ENCODE data around the gene SGPP1. TPM values are rescaled to one million over a fixed set of nuclear protein-coding genes. Genes with fewer than 3 reads are reported as not detected.

SGPP1 gene
- polyA plus RNA-seq, 1 donor (not counting 4 experiments of a cell fraction or from before 2014, with no cell fraction given), result 28.7 TPM

DNA sequence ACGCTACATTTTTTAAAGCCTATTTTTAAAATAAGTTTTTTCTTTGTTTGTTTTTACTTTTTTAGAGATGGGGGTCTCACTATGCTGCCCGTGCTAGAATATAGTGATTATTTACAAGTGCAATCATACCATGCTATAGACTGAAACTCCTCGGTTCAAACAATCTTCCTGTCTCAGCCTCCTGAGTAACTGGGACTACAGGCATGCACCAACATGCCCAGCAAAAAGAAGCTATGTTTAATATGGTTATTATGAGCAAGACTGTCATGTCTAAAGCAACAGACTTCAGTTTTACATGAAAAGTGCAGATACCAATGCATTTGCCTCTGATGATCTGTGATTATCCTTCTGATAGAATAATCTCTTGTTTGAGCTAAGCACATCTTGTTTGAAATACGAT is 45.6 kb upstream of the SGPP1 start:
- FAIRE-seq (peak; percentile 62), DNase-seq (ENCODE audit: low read depth, low spot score) (no peak)
- Histone ChIP-seq H2AFZ (ENCODE audit: control insufficient read depth, low read length) (peak overlapping the region; percentile 70), H3K4me3 (ENCODE audit: control insufficient read depth in 2 of 3, extremely low read depth in 1 of 3, insufficient read depth in 2 of 3, low read depth in 1 of 3, low read length in 3 of 3) (peak overlapping the region in 1 of 3 experiments; percentile 14), H3K4me1 (ENCODE audit: control insufficient read depth, extremely low read depth, insufficient read depth, low read length) (peaks cover 19% of the 10 kb centered on the region), H3K9me1 (ENCODE audit: control insufficient read depth, extremely low read depth, insufficient read depth, low read length) (no peaks in the 10 kb centered on the region), H3K9me3 (ENCODE audit: control insufficient read depth, low read depth, low read length) (no peaks in the 10 kb centered on the region), H3K9ac (ENCODE audit: control insufficient read depth, extremely low read depth, insufficient read depth, low read length) (peak overlapping the region; percentile 28), H3K36me3 (ENCODE audit: control insufficient read depth in 2 of 2, extremely low read depth in 1 of 2, insufficient read depth in 2 of 2, low read length in 2 of 2) (no peaks in the 10 kb centered on the region), H3K79me2 (ENCODE audit: control insufficient read depth, insufficient read depth, low read length) (no peaks in the 10 kb centered on the region), H4K20me1 (ENCODE audit: control insufficient read depth, extremely low read depth, insufficient read depth, low read length) (no peaks in the 10 kb centered on the region), H3K27me3 (ENCODE audit: control insufficient read depth, extremely low read depth, insufficient read depth, low read length) (no peaks in the 10 kb centered on the region), H3K27ac (ENCODE audit: control insufficient read depth, insufficient read depth, low read length) (peak overlapping the region; percentile 56), H3K4me2 (ENCODE audit: control insufficient read depth, extremely low read depth, insufficient read depth, low read depth, low read length) (peak overlapping the region; percentile 39)
- dilution Hi-C loops (cut with MboI; ENCODE audit: extremely low pct_ligation_motif_present, low sequenced_read_pairs), result no loop called here
- TF ChIP-seq CTCF (optimal IDR thresholded peaks at IDR 0.05 in 1 of 3, IDR thresholded peaks at IDR 0.05 in 1 of 3, conservative IDR thresholded peaks at IDR 0.05 in 1 of 3; ENCODE audit: extremely low read depth in 1 of 3, insufficient read depth in 2 of 3, low read length in 3 of 3), result no peak
- no peak for TF ChIP-seq EZH2 (IDR thresholded peaks at IDR 0.05; ENCODE audit: low read length)

- Histone ChIP-seq H2AFZ (ENCODE audit: control insufficient read depth, low read length) (no peak overlapping the region), H3K9me3 (ENCODE audit: control insufficient read depth, low read depth, low read length) (no peaks in the 10 kb centered on the region), H3K36me3 (ENCODE audit: control insufficient read depth in 2 of 2, extremely low read depth in 1 of 2, insufficient read depth in 2 of 2, low read length in 2 of 2) (no peaks in the 10 kb centered on the region), H3K27ac (ENCODE audit: control insufficient read depth, insufficient read depth, low read length) (no peak overlapping the region), H3K79me2 (ENCODE audit: control insufficient read depth, insufficient read depth, low read length) (no peaks in the 10 kb centered on the region), H4K20me1 (ENCODE audit: control insufficient read depth, extremely low read depth, insufficient read depth, low read length) (no peaks in the 10 kb centered on the region), H3K4me3 (ENCODE audit: control insufficient read depth in 2 of 3, extremely low read depth in 1 of 3, insufficient read depth in 2 of 3, low read depth in 1 of 3, low read length in 3 of 3) (no peak overlapping the region), H3K27me3 (ENCODE audit: control insufficient read depth, extremely low read depth, insufficient read depth, low read length) (no peaks in the 10 kb centered on the region), H3K4me1 (ENCODE audit: control insufficient read depth, extremely low read depth, insufficient read depth, low read length) (peaks cover 10% of the 10 kb centered on the region), H3K9ac (ENCODE audit: control insufficient read depth, extremely low read depth, insufficient read depth, low read length) (no peak overlapping the region), H3K4me2 (ENCODE audit: control insufficient read depth, extremely low read depth, insufficient read depth, low read depth, low read length) (no peak overlapping the region), H3K9me1 (ENCODE audit: control insufficient read depth, extremely low read depth, insufficient read depth, low read length) (no peaks in the 10 kb centered on the region)
- TF ChIP-seq EZH2 (IDR thresholded peaks at IDR 0.05; ENCODE audit: low read length) (no peak), CTCF (optimal IDR thresholded peaks at IDR 0.05 in 1 of 3, IDR thresholded peaks at IDR 0.05 in 1 of 3, conservative IDR thresholded peaks at IDR 0.05 in 1 of 3; ENCODE audit: extremely low read depth in 1 of 3, insufficient read depth in 2 of 3, low read length in 3 of 3) (peak; percentile 33 to 63 (median 63))
- DNase-seq (ENCODE audit: low read depth, low spot score) (no peak), FAIRE-seq (no peak)
- dilution Hi-C loops (cut with MboI; ENCODE audit: extremely low pct_ligation_motif_present, low sequenced_read_pairs), result no loop called here
Measured at GRCh38 chr14:63770187-63770807, 42.4 kb upstream of the SGPP1 start.
